Endothelial cell of umbilical vein (primary cell): ENCODE measurements around the gene SLC35A3. TPM values are rescaled to one million over a fixed set of nuclear protein-coding genes. Genes with fewer than 3 reads are reported as not detected.

Experiments used
- BruUV-seq: library from RNA; stranded (reverse); fragments of 400-500 nt; replicated peaks from 2 replicates; lab custom pipeline; 2021; lab: Mats Ljungman, UMichigan
- CTCF ChIA-PET: fragments of 300-600, 350-600 bp; sonication (Branson Sonifier 250); formaldehyde crosslinking; loops from one replicate; lab custom pipeline; 2021; ENCODE audit warnings: antibody characterized with exemption, inconsistent platforms; lab: Charles Lee
- POLR2A ChIA-PET: fragments of 300-600, 350-600 bp; sonication (Branson Sonifier 250); formaldehyde crosslinking; loops from one replicate; lab custom pipeline; 2021; ENCODE audit warnings: antibody characterized with exemption, inconsistent platforms; lab: Charles Lee
- DNase-seq: peaks from one replicate; pipeline ENCODE4 v3.0.0-alpha.2; 2011; ENCODE audit warnings: low read depth, low spot score
- FAIRE-seq: peaks from 2 replicates; lab custom pipeline; 2011; peaks lifted over from hg19 to GRCh38; lab: Jason Lieb, UNC
- H2AFZ ChIP-seq: 2 replicates; pipeline ENCODE4 v1.6.0; 2012; ENCODE audit warnings: low read depth, low read length, control low read depth, inconsistent platforms
- H3K27ac ChIP-seq: 2 replicates; pipeline ENCODE4 v1.5.1; 2011; ENCODE audit warnings: low read depth, mild to moderate bottlenecking, control low read depth, low read length, moderate library complexity; ENCODE audit not compliant: insufficient read depth
- H3K27me3 ChIP-seq, 2 experiments: 2 replicates each; pipeline versions ENCODE4 v1.6.0 to v1.6.1; 2011; ENCODE audit warnings: low read length in 2 of 2, mixed read lengths in 1 of 2; ENCODE audit not compliant: control insufficient read depth in 2 of 2, insufficient read depth in 2 of 2
- H3K36me3 ChIP-seq, 2 experiments: 2 replicates in 1 of 2; 3 replicates in 1 of 2; pipeline ENCODE4 v1.5.1; 2011; ENCODE audit warnings: low read length in 2 of 2, mild to moderate bottlenecking in 1 of 2, moderate library complexity in 1 of 2; ENCODE audit not compliant: control insufficient read depth in 2 of 2, insufficient read depth in 2 of 2; ENCODE audit errors: extremely low read depth in 1 of 2
- H3K4me1 ChIP-seq: 3 replicates; pipeline ENCODE4 v1.5.1; 2011; ENCODE audit warnings: mild to moderate bottlenecking, low read length; ENCODE audit not compliant: control insufficient read depth, insufficient read depth; ENCODE audit errors: extremely low read depth
- H3K4me2 ChIP-seq: 2 replicates; pipeline ENCODE4 v1.6.1; 2011; ENCODE audit warnings: low read length, control low read depth, mixed read lengths; ENCODE audit not compliant: insufficient read depth
- H3K4me3 ChIP-seq, 3 experiments: fragments of 200-600 bp in 1 of 3; sonication (generic), shearing (Covaris generic) in 1 of 3; replicated peaks in 1 of 3; 2 replicates each; pipeline ENCODE4 v1.5.1; 2011 to 2016; ENCODE audit warnings: control low read depth in 3 of 3, low read length in 3 of 3, mild to moderate bottlenecking in 2 of 3, inconsistent platforms in 1 of 3, low read depth in 1 of 3, moderate library complexity in 1 of 3; ENCODE audit not compliant: insufficient read depth in 1 of 3
- H3K79me2 ChIP-seq: 2 replicates; pipeline ENCODE4 v1.6.0; 2012; ENCODE audit warnings: low read length, inconsistent platforms; ENCODE audit not compliant: control insufficient read depth, insufficient read depth
- H3K9ac ChIP-seq: replicated peaks from 2 replicates; pipeline ENCODE3; 2011; ENCODE audit warnings: low read length, control low read depth; ENCODE audit not compliant: insufficient read depth; ENCODE audit errors: extremely low read depth
- H3K9me1 ChIP-seq: replicated peaks from 3 replicates; pipeline ENCODE4 v1.6.0; 2011; ENCODE audit warnings: mild to moderate bottlenecking, low read length; ENCODE audit not compliant: control insufficient read depth, insufficient read depth; ENCODE audit errors: extremely low read depth
- H3K9me3 ChIP-seq: replicated peaks from 2 replicates; pipeline ENCODE4 v1.5.1; 2012; ENCODE audit warnings: low read length, inconsistent platforms; ENCODE audit not compliant: control insufficient read depth, insufficient read depth
- H4K20me1 ChIP-seq: replicated peaks from 2 replicates; pipeline ENCODE3; 2011; ENCODE audit warnings: mild to moderate bottlenecking, low read length; ENCODE audit not compliant: control insufficient read depth, insufficient read depth; ENCODE audit errors: extremely low read depth
- EZH2 ChIP-seq: IDR thresholded peaks from 2 replicates; pipeline ENCODE4 v1.6.1; 2012; ENCODE audit warnings: borderline replicate concordance, low read depth, mild to moderate bottlenecking, moderate library complexity, low read length, inconsistent platforms; ENCODE audit not compliant: severe bottlenecking
- FOS ChIP-seq: IDR thresholded peaks from 2 replicates; pipeline ENCODE4 v1.6.1; 2011; ENCODE audit warnings: mild to moderate bottlenecking, low read length, moderate library complexity, borderline replicate concordance; ENCODE audit not compliant: insufficient read depth
- GATA2 ChIP-seq: IDR thresholded peaks from 2 replicates; pipeline ENCODE4 v1.7.0; 2011; ENCODE audit warnings: low read depth, mild to moderate bottlenecking, moderate library complexity, mixed read lengths, low read length; ENCODE audit not compliant: insufficient read length, insufficient read depth
- JUN ChIP-seq: IDR thresholded peaks from 2 replicates; pipeline ENCODE4 v1.6.1; 2011; ENCODE audit warnings: borderline replicate concordance, low read depth; ENCODE audit not compliant: insufficient read length, insufficient read depth
- MYC ChIP-seq: IDR thresholded peaks from one replicate; pipeline ENCODE4 v1.6.1; 2011; ENCODE audit warnings: mild to moderate bottlenecking, low read depth, low read length
- POLR2A ChIP-seq: IDR thresholded peaks from 2 replicates; pipeline ENCODE4 v1.6.1; 2012; ENCODE audit warnings: low read depth, mild to moderate bottlenecking, control low read depth, low read length
- POLR2AphosphoS5 ChIP-seq: IDR thresholded peaks from 2 replicates; pipeline ENCODE4 v1.6.1; 2012; ENCODE audit warnings: low read depth, mild to moderate bottlenecking, control low read depth, low read length, moderate library complexity; ENCODE audit not compliant: insufficient read depth
- dilution Hi-C: fragments of 300-500 bp; cut with MboI; formaldehyde crosslinking; loops from one replicate; pipeline ENCODE4 v1.15.0; 2019; ENCODE audit warnings: low sequenced_read_pairs; ENCODE audit not compliant: extremely low pct_ligation_motif_present
- intact Hi-C: fragments of 100-400 bp; cut with micrococcal nuclease; formaldehyde crosslinking; loops from one replicate; pipeline ENCODE4 v1.10.0; 2022
- polyA plus RNA-seq, 4 experiments: library from polyadenylated mRNA; depleted of rRNA in 3 of 4; stranded (reverse) in 3 of 4; unstranded in 1 of 4; fragments of >200 nt; gene quantifications; 2 replicates each; pipeline versions ENCODE4 v1.2.1 to v1.2.3, GENCODE V29; 2011 to 2012; ENCODE audit warnings: missing spikeins in 1 of 4
- total RNA-seq: library from RNA; stranded (reverse); gene quantifications from 2 replicates; pipeline ENCODE4 v1.2.3, GENCODE V29; 2021
- TF ChIP-seq, protein P1 (sequence below), 2 donors: IDR thresholded peaks; 1 replicate in 1 of 2; 2 replicates in 1 of 2; pipeline ENCODE4 v1.5.1; 2011; ENCODE audit warnings: low read length in 2 of 2, mild to moderate bottlenecking in 2 of 2, moderate library complexity in 2 of 2, control low read depth in 1 of 2, inconsistent platforms in 1 of 2, low read depth in 1 of 2; ENCODE audit not compliant: insufficient read depth in 1 of 2; ENCODE audit errors: extremely low read depth in 1 of 2
- TF ChIP-seq, protein P2 (sequence below): IDR thresholded peaks from 2 replicates; pipeline ENCODE4 v1.6.1; 2011; ENCODE audit not compliant: insufficient read depth, insufficient read length

SLC35A3 gene
- total and polyA plus RNA-seq, 2 donors (not counting 3 experiments of a cell fraction or from before 2014, with no cell fraction given), result 3.6 to 19.0 TPM

DNA sequence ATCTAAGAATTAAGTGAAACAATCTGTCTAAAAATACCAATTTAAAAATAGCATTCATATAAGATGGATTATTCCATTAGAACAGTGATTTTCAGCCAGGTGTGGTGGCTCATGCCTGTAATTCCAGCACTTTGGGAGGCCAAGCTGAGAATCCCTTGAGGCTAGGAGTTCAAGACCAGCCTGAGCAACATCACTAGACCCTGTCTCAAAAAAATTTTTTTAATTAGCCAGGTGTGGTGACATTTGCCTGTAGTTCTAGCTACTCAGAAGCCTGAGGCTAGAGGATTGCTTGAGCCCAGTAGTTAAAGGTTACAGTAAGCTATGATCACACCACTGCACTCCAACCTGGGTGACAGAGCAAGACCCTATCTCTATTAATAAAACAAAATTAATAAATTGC, 35.0 kb upstream of the SLC35A3 start:
- Histone ChIP-seq H3K4me2 (no peak overlapping the region), H3K36me3 (no peaks in the 10 kb centered on the region), H3K4me1 (no peaks in the 10 kb centered on the region), H2AFZ (no peak overlapping the region), H3K9me3 (no peaks in the 10 kb centered on the region), H3K4me3 (no peak overlapping the region), H3K9me1 (no peaks in the 10 kb centered on the region), H3K27me3 (no peaks in the 10 kb centered on the region), H3K79me2 (no peaks in the 10 kb centered on the region), H4K20me1 (no peaks in the 10 kb centered on the region), H3K9ac (no peak overlapping the region), H3K27ac (no peak overlapping the region)
- ChIA-PET POLR2A (no interaction called here), CTCF (no interaction called here)
- no TSS peak for BruUV-seq
- intact Hi-C loops, result loop anchor here (10.0 kb wide), 1 partner anchor 60 kb away; no protein-coding TSS in a partner anchor
- DNase-seq (no peak), FAIRE-seq (no peak)
- no peak for TF ChIP-seq JUN
- no peak for TF ChIP-seq POLR2AphosphoS5
- TF ChIP-seq MYC, result no peak
- dilution Hi-C loops, result no loop called here

DNA sequence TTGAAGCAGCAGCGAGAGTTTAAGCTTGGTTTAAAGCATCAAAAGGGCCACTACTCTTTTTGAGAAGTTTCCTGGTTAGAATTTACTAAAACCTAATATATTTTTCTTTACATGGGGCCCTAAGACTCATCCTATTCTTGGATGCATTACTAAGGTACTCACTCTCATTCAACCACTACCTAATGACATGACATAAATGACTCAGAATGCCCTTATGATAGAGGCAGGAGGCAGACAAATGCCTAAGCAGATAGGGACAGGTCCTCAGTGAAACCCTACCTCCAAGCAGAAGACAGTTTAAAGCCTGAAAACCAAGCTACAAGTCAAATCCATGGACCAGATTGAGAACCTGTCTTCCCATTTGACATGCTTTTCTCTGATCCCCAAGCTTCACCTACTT, 34.3 kb upstream of the SLC35A3 start:
- TF ChIP-seq EZH2 (no peak), FOS (no peak), POLR2A (no peak), MYC (no peak), POLR2AphosphoS5 (no peak), JUN (no peak), GATA2 (no peak)
- TF ChIP-seq, protein P1, sequence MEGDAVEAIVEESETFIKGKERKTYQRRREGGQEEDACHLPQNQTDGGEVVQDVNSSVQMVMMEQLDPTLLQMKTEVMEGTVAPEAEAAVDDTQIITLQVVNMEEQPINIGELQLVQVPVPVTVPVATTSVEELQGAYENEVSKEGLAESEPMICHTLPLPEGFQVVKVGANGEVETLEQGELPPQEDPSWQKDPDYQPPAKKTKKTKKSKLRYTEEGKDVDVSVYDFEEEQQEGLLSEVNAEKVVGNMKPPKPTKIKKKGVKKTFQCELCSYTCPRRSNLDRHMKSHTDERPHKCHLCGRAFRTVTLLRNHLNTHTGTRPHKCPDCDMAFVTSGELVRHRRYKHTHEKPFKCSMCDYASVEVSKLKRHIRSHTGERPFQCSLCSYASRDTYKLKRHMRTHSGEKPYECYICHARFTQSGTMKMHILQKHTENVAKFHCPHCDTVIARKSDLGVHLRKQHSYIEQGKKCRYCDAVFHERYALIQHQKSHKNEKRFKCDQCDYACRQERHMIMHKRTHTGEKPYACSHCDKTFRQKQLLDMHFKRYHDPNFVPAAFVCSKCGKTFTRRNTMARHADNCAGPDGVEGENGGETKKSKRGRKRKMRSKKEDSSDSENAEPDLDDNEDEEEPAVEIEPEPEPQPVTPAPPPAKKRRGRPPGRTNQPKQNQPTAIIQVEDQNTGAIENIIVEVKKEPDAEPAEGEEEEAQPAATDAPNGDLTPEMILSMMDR (IDR thresholded peaks at IDR 0.05; ENCODE audit: extremely low read depth in 1 of 2, insufficient read depth in 1 of 2, low read depth in 1 of 2, low read length in 2 of 2), result no peak
- TF ChIP-seq, protein P2, sequence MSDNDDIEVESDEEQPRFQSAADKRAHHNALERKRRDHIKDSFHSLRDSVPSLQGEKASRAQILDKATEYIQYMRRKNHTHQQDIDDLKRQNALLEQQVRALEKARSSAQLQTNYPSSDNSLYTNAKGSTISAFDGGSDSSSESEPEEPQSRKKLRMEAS, result no peak
- H3K4me2 ChIP-seq, result no peak overlapping the region
- H3K4me3 ChIP-seq, result no peak overlapping the region
- no peak overlapping the region for H2AFZ ChIP-seq
- no peaks in the 10 kb centered on the region for H3K79me2 ChIP-seq
- no peaks in the 10 kb centered on the region for H3K36me3 ChIP-seq
- BruUV-seq, result no TSS peak
- ChIA-PET POLR2A (no interaction called here), CTCF (interaction anchor here (0.7 kb wide), 1 partner anchor 50 kb away, joined by 3 read pairs; no protein-coding TSS in a partner anchor)
- DNase-seq (no peak), FAIRE-seq (no peak)
- no peaks in the 10 kb centered on the region for H3K9me1 ChIP-seq
- intact Hi-C loops, result loop anchor here (10.0 kb wide), 1 partner anchor 59 kb away; no protein-coding TSS in a partner anchor
- dilution Hi-C loops, result no loop called here
- H4K20me1 ChIP-seq, result no peaks in the 10 kb centered on the region
- H3K9me3 ChIP-seq, result no peaks in the 10 kb centered on the region
- no peaks in the 10 kb centered on the region for H3K4me1 ChIP-seq
- H3K27me3 ChIP-seq, result no peaks in the 10 kb centered on the region
- no peak overlapping the region for H3K27ac ChIP-seq
- no peak overlapping the region for H3K9ac ChIP-seq
